Neural progenitor cell (in vitro differentiated cells): ENCODE data around the gene MUC3A. TPM values are rescaled to one million over a fixed set of nuclear protein-coding genes. Genes with fewer than 3 reads are reported as not detected.

Experiments
- DNase-seq: peaks from one replicate; pipeline ENCODE4 v3.0.0-alpha.2; 2016; ENCODE audit warnings: low spot score
- H2AFZ ChIP-seq: fragments of 200-600 bp; sonication (generic); replicated peaks from 2 replicates; pipeline ENCODE4 v1.6.1; 2016; ENCODE audit warnings: antibody characterized with exemption
- H3F3A ChIP-seq: fragments of 200-600 bp; sonication (generic); 2 replicates; pipeline ENCODE4 v1.6.1; 2016; ENCODE audit warnings: antibody characterized with exemption, low read depth
- H3K27ac ChIP-seq: fragments of 200-600 bp; sonication (generic); 2 replicates; pipeline ENCODE4 v1.5.1; 2016; ENCODE audit warnings: mild to moderate bottlenecking
- H3K27me3 ChIP-seq: fragments of 200-600 bp; sonication (generic); 2 replicates; pipeline ENCODE4 v1.6.1; 2016; ENCODE audit warnings: mild to moderate bottlenecking, moderate library complexity
- H3K36me3 ChIP-seq: fragments of 200-600 bp; sonication (generic); 2 replicates; pipeline ENCODE4 v1.5.1; 2016
- H3K4me1 ChIP-seq: fragments of 200-600 bp; sonication (generic); 2 replicates; pipeline ENCODE4 v1.6.1; 2016; ENCODE audit warnings: mixed run types
- H3K4me2 ChIP-seq: fragments of 200-600 bp; sonication (generic); 2 replicates; pipeline ENCODE4 v1.6.1; 2016
- H3K4me3 ChIP-seq: fragments of 200-600 bp; sonication (generic); 2 replicates; pipeline ENCODE4 v1.5.1; 2016
- H3K79me2 ChIP-seq: fragments of 200-600 bp; sonication (generic); 2 replicates; pipeline ENCODE4 v1.6.1; 2016; ENCODE audit warnings: low read depth
- H3K9ac ChIP-seq: fragments of 200-600 bp; sonication (generic); 2 replicates; pipeline ENCODE4 v1.6.1; 2016
- H3K9me3 ChIP-seq: fragments of 200-600 bp; sonication (generic); 2 replicates; pipeline ENCODE4 v1.5.1; 2016; ENCODE audit warnings: low read depth
- H4K20me1 ChIP-seq: fragments of 200-600 bp; sonication (generic); 2 replicates; pipeline ENCODE4 v1.6.1; 2016; ENCODE audit warnings: low read depth
- H3K27ac Mint-ChIP-seq: 3 replicates; pipeline ENCODE4 v1.8.0; 2021; ENCODE audit warnings: mixed read lengths
- H3K27me3 Mint-ChIP-seq: 2 replicates; pipeline ENCODE4 v1.8.0; 2022; ENCODE audit warnings: low read depth, mild to moderate bottlenecking, inconsistent platforms, moderate library complexity, mixed read lengths; ENCODE audit not compliant: insufficient read depth
- H3K36me3 Mint-ChIP-seq: 3 replicates; pipeline ENCODE4 v1.8.0; 2021; ENCODE audit warnings: mixed read lengths
- H3K4me1 Mint-ChIP-seq: 3 replicates; pipeline ENCODE4 v1.8.0; 2021; ENCODE audit warnings: mixed read lengths
- H3K4me3 Mint-ChIP-seq: 3 replicates; pipeline ENCODE4 v1.8.0; 2021; ENCODE audit warnings: mild to moderate bottlenecking, moderate library complexity, mixed read lengths
- H3K9me3 Mint-ChIP-seq: 3 replicates; pipeline ENCODE4 v1.8.0; 2020; ENCODE audit warnings: mixed read lengths
- EZH2 ChIP-seq: fragments of 200-600 bp; sonication (generic); IDR thresholded peaks from 2 replicates; pipeline ENCODE4 v1.6.1; 2017; ENCODE audit warnings: antibody characterized with exemption, mild to moderate bottlenecking, moderate library complexity
- EZH2phosphoT487 ChIP-seq: fragments of 200-600 bp; sonication (generic); IDR thresholded peaks from 2 replicates; pipeline ENCODE4 v1.6.1; 2017; ENCODE audit warnings: antibody characterized with exemption
- total RNA-seq: library from RNA; depleted of rRNA; stranded (reverse); fragments of >200 nt; gene quantifications from 2 replicates; pipeline ENCODE4 v1.2.3, GENCODE V29; 2015; ENCODE audit warnings: low replicate concordance
- TF ChIP-seq, protein P1 (sequence below): fragments of 200-600 bp; sonication (generic); IDR thresholded peaks from 2 replicates; pipeline ENCODE4 v1.5.1; 2017; ENCODE audit warnings: antibody characterized with exemption, mild to moderate bottlenecking

Gene MUC3A
- total RNA-seq, 1 donor from 2014 or later: 0.80 TPM

DNA sequence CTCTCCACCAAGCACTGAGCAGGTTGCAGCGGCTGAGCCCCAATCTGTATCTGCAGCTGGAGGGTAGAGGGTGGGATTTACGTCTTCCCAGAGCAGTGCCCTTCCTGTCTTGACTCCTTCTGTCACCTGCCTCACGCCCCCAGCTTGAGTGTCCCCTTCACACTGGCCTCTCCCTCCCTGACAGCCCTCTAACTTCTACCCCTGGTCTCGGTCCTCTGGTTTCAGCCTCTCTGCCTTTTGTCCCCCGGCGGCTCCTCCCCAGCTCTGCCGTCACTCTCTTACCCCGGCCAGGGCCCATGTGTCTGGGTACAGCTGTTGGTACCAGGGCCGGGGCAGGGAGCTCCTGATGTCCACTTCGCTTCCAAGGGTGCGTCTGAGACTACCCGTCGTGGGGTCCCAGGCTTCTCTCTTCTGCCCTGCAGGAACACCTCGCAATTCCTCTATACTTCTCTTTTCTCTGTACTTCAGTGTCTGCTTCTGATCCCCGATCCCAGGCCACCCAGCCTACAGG is 654 bp downstream of the MUC3A start:
- Histone ChIP-seq H3K9ac (no peak overlapping the region), H3K36me3 (no peaks in the 10 kb centered on the region), H3K27me3 (peaks cover 15% of the 10 kb centered on the region), H3K4me1 (peaks cover 11% of the 10 kb centered on the region), H3K79me2 (no peaks in the 10 kb centered on the region), H3K9me3 (no peaks in the 10 kb centered on the region), H4K20me1 (no peaks in the 10 kb centered on the region), H3K27ac (no peak overlapping the region), H3K4me3 (no peak overlapping the region), H3F3A (peaks cover 19% of the 10 kb centered on the region), H2AFZ (peak overlapping the region; percentile 68), H3K4me2 (no peak overlapping the region)
- Mint-ChIP-seq H3K9me3 (no peaks in the 10 kb centered on the region), H3K27me3 (peaks cover 3% of the 10 kb centered on the region), H3K36me3 (no peaks in the 10 kb centered on the region), H3K27ac (no peak overlapping the region), H3K4me1 (peaks cover 10% of the 10 kb centered on the region), H3K4me3 (no peak overlapping the region)
- DNase-seq: peak; percentile 17
- TF ChIP-seq, protein P1, sequence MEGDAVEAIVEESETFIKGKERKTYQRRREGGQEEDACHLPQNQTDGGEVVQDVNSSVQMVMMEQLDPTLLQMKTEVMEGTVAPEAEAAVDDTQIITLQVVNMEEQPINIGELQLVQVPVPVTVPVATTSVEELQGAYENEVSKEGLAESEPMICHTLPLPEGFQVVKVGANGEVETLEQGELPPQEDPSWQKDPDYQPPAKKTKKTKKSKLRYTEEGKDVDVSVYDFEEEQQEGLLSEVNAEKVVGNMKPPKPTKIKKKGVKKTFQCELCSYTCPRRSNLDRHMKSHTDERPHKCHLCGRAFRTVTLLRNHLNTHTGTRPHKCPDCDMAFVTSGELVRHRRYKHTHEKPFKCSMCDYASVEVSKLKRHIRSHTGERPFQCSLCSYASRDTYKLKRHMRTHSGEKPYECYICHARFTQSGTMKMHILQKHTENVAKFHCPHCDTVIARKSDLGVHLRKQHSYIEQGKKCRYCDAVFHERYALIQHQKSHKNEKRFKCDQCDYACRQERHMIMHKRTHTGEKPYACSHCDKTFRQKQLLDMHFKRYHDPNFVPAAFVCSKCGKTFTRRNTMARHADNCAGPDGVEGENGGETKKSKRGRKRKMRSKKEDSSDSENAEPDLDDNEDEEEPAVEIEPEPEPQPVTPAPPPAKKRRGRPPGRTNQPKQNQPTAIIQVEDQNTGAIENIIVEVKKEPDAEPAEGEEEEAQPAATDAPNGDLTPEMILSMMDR: no peak
- TF ChIP-seq EZH2phosphoT487: no peak

DNA sequence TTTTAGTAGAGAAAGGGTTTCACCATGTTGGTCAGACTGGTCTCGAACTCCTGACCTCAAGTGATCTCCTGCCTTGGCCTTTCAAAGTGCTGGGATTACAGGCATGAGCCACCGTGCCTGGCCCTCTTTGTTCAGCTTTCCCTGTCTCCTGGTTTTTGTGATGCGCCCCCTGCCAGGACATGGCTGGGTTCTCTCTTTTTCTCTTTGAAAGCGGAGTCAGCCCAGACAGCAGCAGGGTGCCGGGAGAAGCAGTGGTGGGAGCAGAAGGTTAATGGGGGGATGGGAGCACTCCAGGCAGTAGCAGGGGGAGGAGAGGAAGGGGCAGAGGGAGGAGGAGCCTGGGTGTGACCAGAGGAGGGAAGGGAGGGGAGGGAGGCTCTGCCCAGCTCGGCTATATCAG is 1.8 kb downstream of the MUC3A start:
- Mint-ChIP-seq H3K4me1 (peaks cover 10% of the 10 kb centered on the region), H3K27me3 (peaks cover under 1% of the 10 kb centered on the region), H3K36me3 (no peaks in the 10 kb centered on the region), H3K27ac (no peak overlapping the region), H3K4me3 (no peak overlapping the region), H3K9me3 (no peaks in the 10 kb centered on the region)
- Histone ChIP-seq H3K9me3 (no peaks in the 10 kb centered on the region), H2AFZ (no peak overlapping the region), H3K79me2 (no peaks in the 10 kb centered on the region), H4K20me1 (no peaks in the 10 kb centered on the region), H3K9ac (no peak overlapping the region), H3K4me2 (no peak overlapping the region), H3K27me3 (peaks cover 15% of the 10 kb centered on the region), H3F3A (peaks cover 19% of the 10 kb centered on the region), H3K4me1 (peaks cover 11% of the 10 kb centered on the region), H3K36me3 (no peaks in the 10 kb centered on the region), H3K4me3 (no peak overlapping the region), H3K27ac (no peak overlapping the region)
- DNase-seq: peak; percentile 76
- TF ChIP-seq EZH2phosphoT487 (no peak), EZH2 (no peak)
- TF ChIP-seq, protein P1: no peak

DNA sequence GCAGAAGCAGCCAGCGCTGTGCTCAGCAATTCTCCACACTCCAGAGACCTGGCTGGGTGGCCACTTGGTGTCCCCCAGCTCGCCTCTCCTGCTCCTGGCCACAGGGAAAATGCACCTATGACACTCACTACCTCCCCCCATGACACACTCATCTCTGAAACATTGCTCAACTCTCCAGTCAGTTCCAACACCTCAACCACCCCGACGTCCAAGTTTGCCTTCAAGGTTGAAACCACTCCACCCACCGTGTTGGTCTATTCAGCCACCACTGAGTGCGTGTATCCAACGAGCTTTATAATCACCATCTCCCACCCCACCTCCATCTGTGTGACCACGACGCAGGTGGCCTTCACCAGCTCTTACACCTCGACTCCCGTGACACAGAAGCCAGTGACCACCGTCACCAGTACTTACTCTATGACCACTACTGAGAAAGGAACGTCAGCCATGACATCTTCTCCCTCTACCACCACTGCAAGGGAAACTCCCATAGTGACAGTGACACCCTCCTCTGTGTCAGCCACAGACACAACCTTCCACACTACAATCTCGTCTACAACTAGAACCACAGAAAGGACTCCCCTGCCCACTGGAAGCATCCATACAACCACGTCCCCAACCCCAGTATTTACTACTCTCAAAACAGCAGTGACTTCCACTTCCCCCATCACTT is 2.7 kb downstream of the MUC3A start:
- H3K4me3 ChIP-seq: no peak overlapping the region
- no peaks in the 10 kb centered on the region for H3K9me3 Mint-ChIP-seq

More for the DNA sequence above, 2.7 kb downstream of the MUC3A start:
- H3K27ac ChIP-seq: no peak overlapping the region
- H4K20me1 ChIP-seq: no peaks in the 10 kb centered on the region
- H3K79me2 ChIP-seq: no peaks in the 10 kb centered on the region
- no peaks in the 10 kb centered on the region for H3K36me3 ChIP-seq
- no peak overlapping the region for H3K27ac Mint-ChIP-seq
- H3K27me3 ChIP-seq: peaks cover 15% of the 10 kb centered on the region
- H3K4me2 ChIP-seq: no peak overlapping the region
- H3K4me1 Mint-ChIP-seq: peaks cover 6% of the 10 kb centered on the region
- H2AFZ ChIP-seq: no peak overlapping the region
- no peak overlapping the region for H3K9ac ChIP-seq
- H3K27me3 Mint-ChIP-seq: no peaks in the 10 kb centered on the region
- no peak overlapping the region for H3K4me3 Mint-ChIP-seq
- no peaks in the 10 kb centered on the region for H3K9me3 ChIP-seq
- H3K36me3 Mint-ChIP-seq: no peaks in the 10 kb centered on the region
- no peak for DNase-seq
- peaks cover 19% of the 10 kb centered on the region for H3F3A ChIP-seq
- TF ChIP-seq EZH2phosphoT487 (no peak), EZH2 (no peak)
- TF ChIP-seq, protein P1: no peak
- H3K4me1 ChIP-seq: peaks cover 11% of the 10 kb centered on the region
